Omental fat pad (tissue), 4 donors: ENCODE results near the gene AP4S1. TPM values are rescaled to one million over a fixed set of nuclear protein-coding genes. Genes with fewer than 3 reads are reported as not detected.

Experiments used
- ATAC-seq: fragments of 150-250 bp; one replicate; pipeline ENCODE4 v1.9.1; 2016; ENCODE audit warnings: mild to moderate bottlenecking, moderate library complexity; ENCODE audit not compliant: low FRiP score
- DNase-seq: peaks from one replicate; pipeline ENCODE4 v3.0.0-alpha.2; 2019; ENCODE audit warnings: low spot score
- total RNA-seq, 4 donors: library from RNA; depleted of rRNA; stranded (reverse); fragments of >200 nt; gene quantifications; one replicate each; pipeline ENCODE4 v1.1.0, GENCODE V29; 2016
- TF ChIP-seq, protein P1 (sequence below), 3 donors: fragments of 450-650 bp; IDR thresholded peaks; one replicate each; pipeline ENCODE4 v1.5.1; 2016 to 2017; ENCODE audit warnings: antibody characterized with exemption in 3 of 3, mild to moderate bottlenecking in 3 of 3, moderate library complexity in 2 of 3

AP4S1 gene
- total RNA-seq, 4 donors from 2014 or later: 5.0 to 13.0 (median 8.6) TPM

DNA sequence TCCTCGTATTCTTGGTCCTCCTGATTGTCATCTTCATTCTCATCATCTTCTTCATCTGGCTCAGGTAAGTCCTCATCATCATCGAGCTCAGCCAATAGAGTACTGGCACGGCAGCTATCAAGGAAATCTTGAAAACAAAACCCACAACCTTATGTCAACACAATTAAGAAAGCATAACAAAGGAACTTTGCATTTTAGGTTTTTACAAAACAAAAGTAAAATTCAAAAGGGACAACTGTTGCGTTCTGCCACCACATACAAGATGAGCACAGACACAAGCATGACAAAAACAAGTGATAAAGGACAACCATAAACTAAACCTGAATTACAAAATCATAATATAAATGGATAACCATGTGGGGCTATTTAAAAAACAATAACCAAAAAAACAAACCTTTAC is 97.5 kb downstream of the AP4S1 start:
- no peak for ATAC-seq
- TF ChIP-seq, protein P1, sequence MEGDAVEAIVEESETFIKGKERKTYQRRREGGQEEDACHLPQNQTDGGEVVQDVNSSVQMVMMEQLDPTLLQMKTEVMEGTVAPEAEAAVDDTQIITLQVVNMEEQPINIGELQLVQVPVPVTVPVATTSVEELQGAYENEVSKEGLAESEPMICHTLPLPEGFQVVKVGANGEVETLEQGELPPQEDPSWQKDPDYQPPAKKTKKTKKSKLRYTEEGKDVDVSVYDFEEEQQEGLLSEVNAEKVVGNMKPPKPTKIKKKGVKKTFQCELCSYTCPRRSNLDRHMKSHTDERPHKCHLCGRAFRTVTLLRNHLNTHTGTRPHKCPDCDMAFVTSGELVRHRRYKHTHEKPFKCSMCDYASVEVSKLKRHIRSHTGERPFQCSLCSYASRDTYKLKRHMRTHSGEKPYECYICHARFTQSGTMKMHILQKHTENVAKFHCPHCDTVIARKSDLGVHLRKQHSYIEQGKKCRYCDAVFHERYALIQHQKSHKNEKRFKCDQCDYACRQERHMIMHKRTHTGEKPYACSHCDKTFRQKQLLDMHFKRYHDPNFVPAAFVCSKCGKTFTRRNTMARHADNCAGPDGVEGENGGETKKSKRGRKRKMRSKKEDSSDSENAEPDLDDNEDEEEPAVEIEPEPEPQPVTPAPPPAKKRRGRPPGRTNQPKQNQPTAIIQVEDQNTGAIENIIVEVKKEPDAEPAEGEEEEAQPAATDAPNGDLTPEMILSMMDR (IDR thresholded peaks at IDR 0.05): no peak

GRCh38 chr14:31124197-31124596 is 98.7 kb downstream of the AP4S1 start:
- ATAC-seq (no peak), DNase-seq (no peak)
- TF ChIP-seq, protein P1 (IDR thresholded peaks at IDR 0.05): no peak

More for the DNA sequence above, 97.5 kb downstream of the AP4S1 start:
- no peak for DNase-seq

DNA sequence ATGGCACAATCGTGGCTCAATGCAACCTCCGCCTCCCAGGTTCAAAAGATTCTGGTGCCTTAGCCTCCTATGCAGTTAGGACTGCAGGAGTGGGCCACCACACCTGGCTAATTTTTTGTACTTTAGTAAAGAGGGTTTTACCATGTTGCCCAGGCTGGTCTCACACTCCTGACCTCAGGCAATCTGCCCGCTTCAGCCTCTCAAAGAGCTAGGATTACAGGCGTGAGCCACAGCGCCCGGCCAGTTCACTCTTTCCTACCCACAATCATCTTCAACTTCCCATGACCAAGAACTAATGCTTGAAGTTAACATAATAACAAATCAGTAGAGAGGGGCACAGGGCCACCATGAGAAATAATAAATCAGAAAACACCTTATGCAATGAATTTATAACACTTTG is 99.8 kb downstream of the AP4S1 start:
- DNase-seq (no peak), ATAC-seq (no peak)
- TF ChIP-seq, protein P1 (IDR thresholded peaks at IDR 0.05): no peak

DNA sequence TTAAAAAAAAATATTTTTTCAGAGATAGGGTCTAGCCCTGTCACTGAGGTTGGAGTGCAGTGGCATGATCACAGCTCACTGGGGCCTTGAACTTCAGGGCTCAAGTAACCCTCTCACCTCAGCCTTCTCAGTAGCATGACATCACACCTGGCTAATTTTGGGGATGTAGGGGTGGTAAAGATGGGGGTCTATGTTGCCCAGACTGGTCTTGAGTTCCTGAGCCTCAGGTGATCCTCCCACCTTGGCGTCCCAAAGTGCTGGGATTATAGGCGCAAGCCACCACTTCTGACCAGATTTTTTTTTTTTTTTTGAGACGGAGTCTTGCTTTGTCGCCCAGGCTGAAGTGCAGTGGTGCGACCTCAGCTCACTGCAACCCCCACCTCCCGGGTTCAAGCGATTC is 101.2 kb downstream of the AP4S1 start:
- TF ChIP-seq, protein P1 (IDR thresholded peaks at IDR 0.05): no peak
- ATAC-seq (no peak), DNase-seq (no peak)

DNA sequence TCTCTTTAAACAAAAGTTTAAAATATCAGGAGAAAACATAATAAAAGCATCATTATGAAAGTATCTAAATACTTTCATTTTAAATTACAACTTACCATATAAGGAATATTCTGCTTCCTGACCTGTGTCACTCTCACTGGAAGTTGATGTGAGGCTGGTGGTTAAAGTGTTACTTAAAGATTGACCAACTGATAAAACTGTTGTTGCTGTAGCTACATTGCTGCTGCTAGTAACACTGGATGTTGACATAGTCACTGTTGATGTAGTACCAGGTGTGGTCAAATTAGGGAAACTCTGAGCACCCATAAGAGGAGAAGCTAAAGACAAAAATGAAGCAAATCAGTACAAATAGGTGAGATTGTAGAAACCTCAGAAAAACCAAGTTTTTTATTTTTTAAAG is 102.2 kb downstream of the AP4S1 start:
- DNase-seq: no peak
- TF ChIP-seq, protein P1 (IDR thresholded peaks at IDR 0.05): no peak
- ATAC-seq: no peak

DNA sequence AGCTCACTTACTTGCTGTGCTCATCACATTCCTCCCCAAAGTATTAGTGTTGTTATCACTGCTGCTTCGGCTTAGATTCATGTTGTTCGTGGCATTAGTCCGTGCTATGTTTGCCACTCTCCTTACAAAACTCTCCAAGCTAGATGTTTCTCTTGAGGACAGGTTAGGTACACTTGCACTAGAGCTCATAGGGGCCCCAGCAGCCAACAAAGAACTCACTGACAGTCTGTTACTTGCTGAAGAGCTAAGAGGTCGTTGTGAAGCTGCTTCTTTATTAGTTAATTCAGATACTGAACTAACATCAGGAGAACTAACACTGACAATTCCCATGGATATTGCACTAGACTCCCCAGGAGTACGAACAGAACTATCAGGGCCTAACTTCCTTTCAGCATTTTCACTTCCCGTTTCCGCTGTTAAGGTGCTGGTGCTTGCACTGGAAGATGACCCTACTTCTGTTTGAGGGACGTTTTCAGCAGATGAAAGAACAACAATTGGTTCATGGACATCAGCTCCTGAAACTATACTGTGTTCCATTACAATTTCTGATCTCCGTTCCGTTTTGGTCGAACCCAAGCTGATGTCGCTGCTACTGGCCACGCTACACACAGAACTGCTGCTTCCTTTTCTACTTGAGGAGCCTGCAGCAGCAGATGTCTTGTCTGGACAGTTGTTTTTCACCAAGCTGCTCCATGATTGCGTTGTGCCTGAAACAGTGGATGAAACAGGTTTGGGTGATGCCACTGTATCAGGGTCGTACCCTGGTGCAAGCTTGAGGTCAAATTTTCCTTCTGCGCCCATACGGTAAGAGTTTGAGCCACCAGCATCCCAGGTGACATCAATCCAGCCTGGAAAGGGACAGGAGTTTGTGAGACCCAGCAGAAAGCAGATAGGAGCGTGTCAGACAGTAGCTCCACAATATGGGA is 103.4 kb downstream of the AP4S1 start:
- DNase-seq (no peak), ATAC-seq (no peak)
- TF ChIP-seq, protein P1 (IDR thresholded peaks at IDR 0.05): no peak

DNA sequence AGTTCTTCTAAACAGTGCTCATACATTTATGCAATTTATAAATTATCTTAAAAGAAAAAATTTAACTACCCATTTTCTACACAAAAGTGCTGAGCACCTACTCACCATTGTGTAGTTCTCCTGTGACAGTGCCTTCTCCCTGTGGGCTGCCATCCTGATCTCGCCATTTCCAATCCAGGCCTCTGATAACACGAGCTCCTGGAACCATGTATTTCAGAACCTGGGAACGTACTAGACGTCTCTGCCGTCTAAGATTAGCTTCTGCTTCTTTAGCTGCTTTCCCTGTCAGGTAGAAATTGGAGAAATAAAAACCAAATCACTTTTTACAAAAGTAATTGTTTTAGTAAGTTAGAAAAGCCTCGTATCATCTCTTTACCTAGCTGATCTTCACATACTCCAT is 107.7 kb downstream of the AP4S1 start:
- TF ChIP-seq, protein P1 (IDR thresholded peaks at IDR 0.05): no peak
- no peak for ATAC-seq
- no peak for DNase-seq
